Uterus (tissue), 4 donors: ENCODE measurements around the gene DOCK3. TPM values are rescaled to one million over a fixed set of nuclear protein-coding genes. Genes with fewer than 3 reads are reported as not detected.

ENCODE experiments used
- DNase-seq, 2 donors: peaks; one replicate each; pipeline ENCODE4 v3.0.0-alpha.2; 2019 to 2020
- H3K27ac ChIP-seq, 2 donors: fragments of 200-600 bp; sonication (generic); 1 replicate in 1 of 2; 2 replicates in 1 of 2; pipeline ENCODE4 v1.5.1; 2016 to 2018
- H3K27me3 ChIP-seq, 2 donors: fragments of 200-600 bp; sonication (generic); one replicate each; pipeline ENCODE4 v1.5.1; 2018 to 2019; ENCODE audit warnings: control low read depth in 1 of 2
- H3K36me3 ChIP-seq, 2 donors: fragments of 200-600 bp; sonication (generic); one replicate each; pipeline ENCODE4 v1.5.1; 2019; ENCODE audit warnings: control low read depth in 1 of 2
- H3K4me1 ChIP-seq, 2 donors: fragments of 200-600 bp; sonication (generic); one replicate each; pipeline ENCODE4 v1.5.1; 2018 to 2019; ENCODE audit warnings: control low read depth in 1 of 2
- H3K4me3 ChIP-seq, 2 donors: fragments of 200-600 bp; sonication (generic); 1 replicate in 1 of 2; 2 replicates in 1 of 2; pipeline ENCODE4 v1.5.1; 2018 to 2019; ENCODE audit warnings: mild to moderate bottlenecking in 1 of 2
- H3K9me3 ChIP-seq, 2 donors: fragments of 200-600 bp; sonication (generic); one replicate each; pipeline ENCODE4 v1.5.1; 2019; ENCODE audit warnings: control low read depth in 1 of 2
- CTCF ChIP-seq, 4 experiments: fragments of 200-600 bp in 2 of 4; fragments of 450-650 bp in 2 of 4; sonication (generic) in 2 of 4; IDR thresholded peaks; one replicate each; pipeline ENCODE4 v1.5.1; 2016 to 2019; ENCODE audit warnings: antibody characterized with exemption in 4 of 4, mild to moderate bottlenecking in 2 of 4, moderate library complexity in 1 of 4
- POLR2A ChIP-seq, 2 donors: fragments of 450-650 bp; IDR thresholded peaks; one replicate each; pipeline ENCODE4 v1.6.1; 2016; ENCODE audit warnings: antibody characterized with exemption in 2 of 2, mild to moderate bottlenecking in 1 of 2, moderate library complexity in 1 of 2
- intact Hi-C: fragments of 100-400 bp; cut with DNase I; formaldehyde crosslinking; loops from one replicate; pipeline ENCODE4 v1.15.1; 2023; ENCODE audit warnings: low total_unique reads
- total RNA-seq, 4 donors: library from RNA; depleted of rRNA in 3 of 4; stranded (reverse); fragments of >200 nt in 3 of 4; gene quantifications; one replicate each; pipeline versions ENCODE4 v1.1.0 to v1.2.4, GENCODE V29; 2014 to 2023
- donor health status: DM: yes; HTN: yes; CAD: no.

Gene DOCK3
- total RNA-seq, 4 donors from 2014 or later: under 0.01 to 1.6 (median 0.46) TPM

- H3K9me3 ChIP-seq: no peaks in the 10 kb centered on the region
- no peaks in the 10 kb centered on the region for H3K27me3 ChIP-seq
- intact Hi-C loops: no loop called here
- H3K4me3 ChIP-seq: no peak overlapping the region
- no peaks in the 10 kb centered on the region for H3K36me3 ChIP-seq
- no peak for DNase-seq
- no peak for TF ChIP-seq POLR2A (IDR thresholded peaks at IDR 0.05)
- peak; percentile 34 to 62 (median 50) for TF ChIP-seq CTCF (IDR thresholded peaks at IDR 0.05)
- H3K27ac ChIP-seq: no peak overlapping the region
- no peaks in the 10 kb centered on the region for H3K4me1 ChIP-seq
Measured at GRCh38 chr3:51371943-51372557, 697.3 kb downstream of the DOCK3 start.

GRCh38 chr3:51373658-51374421 is 699.1 kb downstream of the DOCK3 start:
- no peak for DNase-seq
- Histone ChIP-seq H3K27ac (no peak overlapping the region), H3K4me1 (no peaks in the 10 kb centered on the region), H3K36me3 (no peaks in the 10 kb centered on the region), H3K9me3 (no peaks in the 10 kb centered on the region), H3K4me3 (no peak overlapping the region), H3K27me3 (no peaks in the 10 kb centered on the region)
- no peak for TF ChIP-seq POLR2A (IDR thresholded peaks at IDR 0.05)
- no peak for TF ChIP-seq CTCF (IDR thresholded peaks at IDR 0.05)
- intact Hi-C loops: no loop called here

- H3K36me3 ChIP-seq: no peaks in the 10 kb centered on the region
- no peaks in the 10 kb centered on the region for H3K4me1 ChIP-seq
- H3K27me3 ChIP-seq: no peaks in the 10 kb centered on the region
- TF ChIP-seq POLR2A (IDR thresholded peaks at IDR 0.05) (no peak), CTCF (IDR thresholded peaks at IDR 0.05) (no peak)
- no peak overlapping the region for H3K27ac ChIP-seq
- no peak overlapping the region for H3K4me3 ChIP-seq
- DNase-seq: no peak
- H3K9me3 ChIP-seq: no peaks in the 10 kb centered on the region
- intact Hi-C loops: no loop called here
Measured at GRCh38 chr3:51374456-51374855, 699.7 kb downstream of the DOCK3 start.

- no peaks in the 10 kb centered on the region for H3K36me3 ChIP-seq
- H3K27me3 ChIP-seq: no peaks in the 10 kb centered on the region
- H3K4me3 ChIP-seq: no peak overlapping the region
- intact Hi-C loops: no loop called here
- TF ChIP-seq POLR2A (IDR thresholded peaks at IDR 0.05) (no peak), CTCF (IDR thresholded peaks at IDR 0.05) (no peak)
- H3K4me1 ChIP-seq: no peaks in the 10 kb centered on the region
- H3K9me3 ChIP-seq: no peaks in the 10 kb centered on the region
- no peak overlapping the region for H3K27ac ChIP-seq
- no peak for DNase-seq
Measured at GRCh38 chr3:51375136-51375535, 700.4 kb downstream of the DOCK3 start.

GRCh38 chr3:51375571-51375970 is 700.8 kb downstream of the DOCK3 start:
- intact Hi-C loops: no loop called here
- Histone ChIP-seq H3K9me3 (no peaks in the 10 kb centered on the region), H3K4me3 (no peak overlapping the region), H3K27ac (no peak overlapping the region), H3K27me3 (no peaks in the 10 kb centered on the region), H3K36me3 (no peaks in the 10 kb centered on the region), H3K4me1 (no peaks in the 10 kb centered on the region)
- DNase-seq: no peak
- TF ChIP-seq CTCF (IDR thresholded peaks at IDR 0.05) (no peak), POLR2A (IDR thresholded peaks at IDR 0.05) (no peak)
